G401 (cell line): ENCODE data around the gene LCP2. TPM values are rescaled to one million over a fixed set of nuclear protein-coding genes. Genes with fewer than 3 reads are reported as not detected.
A peak's percentile ranks its signal among the peaks of the same experiment; 100 is the strongest.

Experiments used
- DNase-seq: peaks from one replicate; pipeline ENCODE4 v3.0.0-alpha.2; 2015; ENCODE audit warnings: low spot score
- in situ Hi-C: cut with HindIII; loops from 2 replicates; pipeline ENCODE4 v1.10.0; 2016; ENCODE audit warnings: low sequenced_read_pairs, mixed read lengths
- total RNA-seq: library from RNA; depleted of rRNA; stranded (reverse); fragments of >200 nt; shearing (Covaris generic); gene quantifications from 2 replicates; pipeline ENCODE4 v1.2.3, GENCODE V29; 2014

LCP2 gene
- total RNA-seq, 1 experiment from 2014 or later = not detected

- no peak for DNase-seq
- in situ Hi-C loops = no loop called here
Measured at GRCh38 chr5:170283296-170283695, 14.3 kb downstream of the LCP2 start.

- DNase-seq = no peak
Measured at GRCh38 chr5:170280011-170280493, 17.5 kb downstream of the LCP2 start.

GRCh38 chr5:170279459-170279817 lies 18.1 kb downstream of the LCP2 start:
- DNase-seq = no peak
- in situ Hi-C loops = no loop called here

More at GRCh38 chr5:170280011-170280493, 17.5 kb downstream of the LCP2 start:
- in situ Hi-C loops = no loop called here

GRCh38 chr5:170278611-170279458 lies 18.7 kb downstream of the LCP2 start:
- in situ Hi-C loops = no loop called here
- no peak for DNase-seq

GRCh38 chr5:170277867-170278281 lies 19.7 kb downstream of the LCP2 start:
- in situ Hi-C loops = no loop called here
- no peak for DNase-seq

- in situ Hi-C loops = no loop called here
- no peak for DNase-seq
Measured at GRCh38 chr5:170276140-170276539, 21.4 kb downstream of the LCP2 start.

- no peak for DNase-seq
- in situ Hi-C loops = no loop called here
Measured at GRCh38 chr5:170275376-170275994, 22.1 kb downstream of the LCP2 start.

GRCh38 chr5:170273968-170274710 lies 23.4 kb downstream of the LCP2 start:
- no peak for DNase-seq
- in situ Hi-C loops = no loop called here

- in situ Hi-C loops = no loop called here
- DNase-seq = no peak
Measured at GRCh38 chr5:170270293-170271069, 27.1 kb downstream of the LCP2 start.

- in situ Hi-C loops = no loop called here
- no peak for DNase-seq
Measured at GRCh38 chr5:170269579-170269978, 28.0 kb downstream of the LCP2 start.

- in situ Hi-C loops = no loop called here
- no peak for DNase-seq
Measured at GRCh38 chr5:170268884-170269283, 28.7 kb downstream of the LCP2 start.

GRCh38 chr5:170268153-170268689 lies 29.4 kb downstream of the LCP2 start:
- no peak for DNase-seq

GRCh38 chr5:170267431-170268152 lies 30.0 kb downstream of the LCP2 start:
- in situ Hi-C loops = no loop called here
- peak; percentile 72 for DNase-seq

More at GRCh38 chr5:170268153-170268689, 29.4 kb downstream of the LCP2 start:
- in situ Hi-C loops = no loop called here

GRCh38 chr5:170266570-170267381 lies 30.8 kb downstream of the LCP2 start:
- no peak for DNase-seq
- in situ Hi-C loops = no loop called here

- peak; percentile 31 for DNase-seq
- in situ Hi-C loops = no loop called here
Measured at GRCh38 chr5:170265522-170265921, 32.1 kb downstream of the LCP2 start.

- in situ Hi-C loops = no loop called here
- DNase-seq = no peak
Measured at GRCh38 chr5:170263906-170264305, 33.7 kb downstream of the LCP2 start.
